Ishikawa (cell line): Measurements from ENCODE around the gene OMA1.

Source experiments
- FOXM1 ChIP-seq: IDR thresholded peaks from 2 replicates; pipeline ENCODE4 v1.6.1; 2012; ENCODE audit warnings: low read depth, borderline replicate concordance
- RAD21 ChIP-seq: IDR thresholded peaks from 2 replicates; pipeline ENCODE4 v1.6.1; 2012; ENCODE audit warnings: low read depth
- TCF12 ChIP-seq: IDR thresholded peaks from 2 replicates; pipeline ENCODE4 v1.6.1; 2012; ENCODE audit warnings: low read depth
- TEAD4 ChIP-seq: IDR thresholded peaks from 2 replicates; pipeline ENCODE4 v1.6.1; 2012
- YY1 ChIP-seq: IDR thresholded peaks from 2 replicates; pipeline ENCODE4 v1.6.1; 2012; ENCODE audit warnings: low read depth
- ZBTB7A ChIP-seq: IDR thresholded peaks from 2 replicates; pipeline ENCODE4 v1.6.1; 2012; ENCODE audit warnings: low read depth
- TF ChIP-seq, protein P1 (sequence below): IDR thresholded peaks from 2 replicates; pipeline ENCODE4 v1.6.1; 2012; ENCODE audit warnings: low read depth, mild to moderate bottlenecking

DNA sequence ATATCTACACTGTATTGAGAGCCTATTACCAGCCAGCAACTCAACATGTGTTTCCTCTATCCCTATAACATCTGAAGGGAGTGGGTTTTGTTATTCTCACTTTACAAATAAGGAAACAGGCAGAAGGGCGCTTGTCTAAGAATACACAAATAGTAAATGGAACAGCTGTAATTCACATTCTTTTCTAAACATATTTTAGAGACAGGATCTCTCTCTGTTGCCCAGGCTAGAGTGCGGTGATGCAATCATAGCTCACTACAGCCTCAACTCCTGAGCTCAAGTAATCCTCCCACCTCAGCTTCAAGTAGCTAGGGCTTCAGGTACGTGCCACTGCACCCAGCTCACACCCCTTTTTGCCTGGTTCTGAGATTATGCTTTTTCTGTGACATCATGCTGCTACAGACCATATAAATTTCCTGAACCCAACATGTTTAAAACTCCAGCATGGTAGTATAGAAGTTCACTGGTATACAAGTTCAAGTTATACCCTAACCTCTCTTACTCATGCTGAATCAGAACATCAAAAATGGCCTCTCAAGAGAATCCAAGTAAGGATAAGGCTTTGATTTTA lies 39.1 kb upstream of the OMA1 start:
- no peak for TF ChIP-seq TCF12
- TF ChIP-seq RAD21 = no peak
- no peak for TF ChIP-seq TEAD4
- TF ChIP-seq, protein P1, sequence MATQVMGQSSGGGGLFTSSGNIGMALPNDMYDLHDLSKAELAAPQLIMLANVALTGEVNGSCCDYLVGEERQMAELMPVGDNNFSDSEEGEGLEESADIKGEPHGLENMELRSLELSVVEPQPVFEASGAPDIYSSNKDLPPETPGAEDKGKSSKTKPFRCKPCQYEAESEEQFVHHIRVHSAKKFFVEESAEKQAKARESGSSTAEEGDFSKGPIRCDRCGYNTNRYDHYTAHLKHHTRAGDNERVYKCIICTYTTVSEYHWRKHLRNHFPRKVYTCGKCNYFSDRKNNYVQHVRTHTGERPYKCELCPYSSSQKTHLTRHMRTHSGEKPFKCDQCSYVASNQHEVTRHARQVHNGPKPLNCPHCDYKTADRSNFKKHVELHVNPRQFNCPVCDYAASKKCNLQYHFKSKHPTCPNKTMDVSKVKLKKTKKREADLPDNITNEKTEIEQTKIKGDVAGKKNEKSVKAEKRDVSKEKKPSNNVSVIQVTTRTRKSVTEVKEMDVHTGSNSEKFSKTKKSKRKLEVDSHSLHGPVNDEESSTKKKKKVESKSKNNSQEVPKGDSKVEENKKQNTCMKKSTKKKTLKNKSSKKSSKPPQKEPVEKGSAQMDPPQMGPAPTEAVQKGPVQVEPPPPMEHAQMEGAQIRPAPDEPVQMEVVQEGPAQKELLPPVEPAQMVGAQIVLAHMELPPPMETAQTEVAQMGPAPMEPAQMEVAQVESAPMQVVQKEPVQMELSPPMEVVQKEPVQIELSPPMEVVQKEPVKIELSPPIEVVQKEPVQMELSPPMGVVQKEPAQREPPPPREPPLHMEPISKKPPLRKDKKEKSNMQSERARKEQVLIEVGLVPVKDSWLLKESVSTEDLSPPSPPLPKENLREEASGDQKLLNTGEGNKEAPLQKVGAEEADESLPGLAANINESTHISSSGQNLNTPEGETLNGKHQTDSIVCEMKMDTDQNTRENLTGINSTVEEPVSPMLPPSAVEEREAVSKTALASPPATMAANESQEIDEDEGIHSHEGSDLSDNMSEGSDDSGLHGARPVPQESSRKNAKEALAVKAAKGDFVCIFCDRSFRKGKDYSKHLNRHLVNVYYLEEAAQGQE = no peak
- TF ChIP-seq YY1 = no peak
- no peak for TF ChIP-seq FOXM1
- no peak for TF ChIP-seq ZBTB7A
